Measurements from ENCODE around the gene FARP1.

DNA sequence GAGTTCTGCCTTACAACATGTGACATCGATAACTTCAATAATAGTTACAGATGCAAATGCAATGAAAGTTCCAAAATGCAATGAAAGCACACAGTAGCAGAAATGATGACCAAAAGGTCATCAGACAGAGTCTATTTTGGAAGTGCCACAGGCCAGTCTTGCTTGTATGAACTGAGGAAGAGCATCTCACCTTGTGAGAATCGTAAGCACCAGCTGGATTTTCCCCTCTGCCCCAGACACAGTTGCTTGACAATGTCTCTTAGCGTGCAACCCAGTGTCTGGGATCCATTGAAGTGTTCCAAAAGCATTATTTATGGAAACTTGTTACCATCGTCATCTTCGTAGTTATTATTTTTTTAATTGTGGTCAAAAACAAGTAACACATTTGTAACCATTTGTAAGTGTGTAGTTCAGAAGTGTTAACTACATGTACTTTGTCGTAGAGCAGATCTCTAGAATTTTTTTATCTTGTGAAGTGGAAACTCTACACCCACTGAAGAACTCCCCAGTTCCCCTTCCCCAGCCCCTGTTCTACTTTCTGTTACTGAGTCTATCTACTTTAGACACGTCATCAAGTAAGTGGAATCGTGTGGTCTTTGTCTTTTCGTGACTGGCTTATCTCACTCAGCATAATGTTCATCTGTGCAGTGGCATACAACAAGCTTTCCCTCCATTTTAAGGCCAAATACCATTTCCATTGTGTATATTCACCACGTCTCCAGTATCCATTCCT lies 204.2 kb downstream of the FARP1 start:
- TF ChIP-seq POLR2AphosphoS5 (IDR thresholded peaks at IDR 0.05; ENCODE audit: borderline replicate concordance, low read depth, low read length) (no peak), FOXP2 (optimal IDR thresholded peaks at IDR 0.05; ENCODE audit: control extremely low read depth, extremely low read length, insufficient read depth) (no peak), EZH2 (IDR thresholded peaks at IDR 0.05) (no peak)

Data from SK-N-MC (cell line).